Naive thymus-derived CD8-positive, alpha-beta T cell (primary cell): ENCODE results near the gene RUFY1. TPM values are rescaled to one million over a fixed set of nuclear protein-coding genes. Genes with fewer than 3 reads are reported as not detected.
"Not testable (repeated sequence)": the region's sequence is repeated elsewhere in the genome, so short reads cannot be mapped to it uniquely, and the experiment has no call there.

Experiments
- ATAC-seq, 2 donors: fragments of 150-1000 bp; cut with Tn5 transposase in 1 of 2; sonication (Bioruptor Pico), chemical (Tn5 transposase) in 1 of 2; 1 replicate in 1 of 2; 2 replicates in 1 of 2; pipeline ENCODE4 v1.10.0; 2021; ENCODE audit warnings: mild to moderate bottlenecking in 2 of 2, moderate library complexity in 2 of 2
- POLR2A ChIA-PET: fragments of 350-600 bp; sonication (Branson Sonifier 250); formaldehyde crosslinking; loops from one replicate; lab custom pipeline; 2021; ENCODE audit warnings: antibody characterized with exemption; lab: Charles Lee
- DNase-seq, 10 donors: peaks; one replicate each; pipeline versions ENCODE4 v3.0.0 to v3.0.0-alpha.2; 2020 to 2022
- H3K27ac Mint-ChIP-seq, 10 donors: one replicate each; pipeline ENCODE4 v1.8.0; 2020 to 2022; ENCODE audit warnings: mild to moderate bottlenecking in 10 of 10, mixed read lengths in 10 of 10, moderate library complexity in 4 of 10, inconsistent platforms in 1 of 10
- H3K27me3 Mint-ChIP-seq, 5 donors: one replicate each; pipeline ENCODE4 v1.8.0; 2021 to 2022; ENCODE audit warnings: mixed read lengths in 5 of 5
- H3K36me3 Mint-ChIP-seq, 3 donors: one replicate each; pipeline ENCODE4 v1.8.0; 2020 to 2022; ENCODE audit warnings: mixed read lengths in 3 of 3, mild to moderate bottlenecking in 2 of 3, inconsistent platforms in 1 of 3
- H3K4me1 Mint-ChIP-seq, 4 donors: one replicate each; pipeline ENCODE4 v1.8.0; 2021 to 2022; ENCODE audit warnings: mixed read lengths in 4 of 4
- H3K4me3 Mint-ChIP-seq, 10 donors: one replicate each; pipeline ENCODE4 v1.8.0; 2020 to 2022; ENCODE audit warnings: mild to moderate bottlenecking in 10 of 10, mixed read lengths in 10 of 10, moderate library complexity in 6 of 10, inconsistent platforms in 1 of 10
- H3K9me3 Mint-ChIP-seq, 9 donors: one replicate each; pipeline ENCODE4 v1.8.0; 2020 to 2022; ENCODE audit warnings: mixed read lengths in 9 of 9, mild to moderate bottlenecking in 3 of 9, inconsistent platforms in 1 of 9, moderate library complexity in 1 of 9
- polyA plus RNA-seq, 3 donors: library from polyadenylated mRNA; unstranded; fragments of 300-500 nt; fragmentation: Illumina TruSeq; gene quantifications; one replicate each; pipeline ENCODE4 v1.2.3, GENCODE V29; 2021
- total RNA-seq, 8 experiments: library from RNA in 2 of 8; stranded (reverse) in 2 of 8; gene quantifications; one replicate each; pipeline ENCODE4 v1.2.3 and lab custom pipeline; 2021 to 2026

RUFY1 gene
- total RNA-seq (10 to 100 TPM; 62.3 to 63.4 TPM), polyA plus RNA-seq (10 to 100 TPM; 27.9 to 35.3 (median 30.5) TPM), total RNA-seq (lab: John Stamatoyannopoulos, UW) (51.1 to 94.0 (median 62.2) reads per million in 6 experiments)

- Mint-ChIP-seq H3K36me3 (peaks cover 0 to 14% (median 0%) of the 10 kb centered on the region in 3 donors), H3K9me3 (no peaks in the 10 kb centered on the region), H3K27ac (peak within 1 kb of the TSS; percentile 94 to 98 (median 96)), H3K4me3 (peak within 1 kb of the TSS; percentile 94 to 98 (median 97)), H3K27me3 (no peaks in the 10 kb centered on the region), H3K4me1 (peaks cover 8 to 51% (median 30%) of the 10 kb centered on the region in 4 donors)
- DNase-seq (peak; percentile 63 to 96 (median 84)), ATAC-seq (peak; percentile 80 to 83)
- POLR2A ChIA-PET = interaction anchor here (0.5 to 2.9 kb wide), 16 partner anchors 9 to 1316 kb away, joined by 3 to 60 read pairs (median 6); partner anchors contain the start of genes HNRNPH1, RNF130 and ZNF354B
These were observed at the start of gene RUFY1 for GRCh38 chr5:179550511-179551342. Gene RUFY1 (plus strand): TSS chr5:179550554. CDS start chr5:179550570, 16 bp downstream.

GRCh38 chr5:179501997-179502396 is 48.4 kb upstream of the RUFY1 start:
- H3K27me3 Mint-ChIP-seq, ATAC-seq, H3K27ac Mint-ChIP-seq, H3K4me3 Mint-ChIP-seq, DNase-seq, H3K9me3 Mint-ChIP-seq, POLR2A ChIA-PET, H3K4me1 Mint-ChIP-seq, H3K36me3 Mint-ChIP-seq: not testable (repeated sequence)

GRCh38 chr5:179502420-179502819 is 47.9 kb upstream of the RUFY1 start:
- H3K4me3 Mint-ChIP-seq, H3K9me3 Mint-ChIP-seq, H3K4me1 Mint-ChIP-seq, POLR2A ChIA-PET, ATAC-seq, H3K27me3 Mint-ChIP-seq, H3K36me3 Mint-ChIP-seq, H3K27ac Mint-ChIP-seq, DNase-seq: not testable (repeated sequence)

- no peaks in the 10 kb centered on the region for H3K9me3 Mint-ChIP-seq
- ATAC-seq = no peak
- H3K27me3 Mint-ChIP-seq = no peaks in the 10 kb centered on the region
- H3K36me3 Mint-ChIP-seq = no peaks in the 10 kb centered on the region
- POLR2A ChIA-PET = no interaction called here
- H3K27ac Mint-ChIP-seq = no peak overlapping the region
- no peak for DNase-seq
- H3K4me3 Mint-ChIP-seq = no peak overlapping the region
- H3K4me1 Mint-ChIP-seq = peaks cover 0 to 8% (median 3%) of the 10 kb centered on the region in 4 donors
These were observed 46.2 kb upstream of the RUFY1 start for GRCh38 chr5:179504191-179504590.

GRCh38 chr5:179504600-179505396 is 45.6 kb upstream of the RUFY1 start:
- Mint-ChIP-seq H3K4me3 (no peak overlapping the region), H3K9me3 (no peaks in the 10 kb centered on the region), H3K4me1 (peaks cover under 1 to 12% (median 6%) of the 10 kb centered on the region in 4 donors), H3K36me3 (no peaks in the 10 kb centered on the region), H3K27me3 (no peaks in the 10 kb centered on the region), H3K27ac (peak overlapping the region in 1 of 10 donors; percentile 55)
- POLR2A ChIA-PET = no interaction called here
- no peak for DNase-seq
- no peak for ATAC-seq

GRCh38 chr5:179505636-179506261 is 44.6 kb upstream of the RUFY1 start:
- no peak for ATAC-seq

GRCh38 chr5:179509239-179509638 is 41.1 kb upstream of the RUFY1 start:
- H3K36me3 Mint-ChIP-seq = no peaks in the 10 kb centered on the region
- H3K27ac Mint-ChIP-seq = no peak overlapping the region
- no peaks in the 10 kb centered on the region for H3K9me3 Mint-ChIP-seq
- no peaks in the 10 kb centered on the region for H3K27me3 Mint-ChIP-seq
- peaks cover 3 to 12% (median 7%) of the 10 kb centered on the region in 4 donors for H3K4me1 Mint-ChIP-seq
- no peak overlapping the region for H3K4me3 Mint-ChIP-seq
- DNase-seq = no peak
- no peak for ATAC-seq
- POLR2A ChIA-PET = no interaction called here

More at GRCh38 chr5:179505636-179506261, 44.6 kb upstream of the RUFY1 start:
- POLR2A ChIA-PET = no interaction called here
- Mint-ChIP-seq H3K27ac (no peak overlapping the region), H3K4me3 (no peak overlapping the region), H3K36me3 (no peaks in the 10 kb centered on the region), H3K4me1 (peaks cover 3 to 12% (median 7%) of the 10 kb centered on the region in 4 donors), H3K9me3 (no peaks in the 10 kb centered on the region), H3K27me3 (no peaks in the 10 kb centered on the region)
- no peak for DNase-seq

- no peak overlapping the region for H3K4me3 Mint-ChIP-seq
- POLR2A ChIA-PET = no interaction called here
- no peak for ATAC-seq
These were observed 40.5 kb upstream of the RUFY1 start for GRCh38 chr5:179509845-179510244.

GRCh38 chr5:179512452-179513000 is 37.8 kb upstream of the RUFY1 start:
- H3K27ac Mint-ChIP-seq = no peak overlapping the region
- no peaks in the 10 kb centered on the region for H3K36me3 Mint-ChIP-seq
- H3K4me3 Mint-ChIP-seq = no peak overlapping the region
- no peaks in the 10 kb centered on the region for H3K9me3 Mint-ChIP-seq
- DNase-seq = no peak
- H3K27me3 Mint-ChIP-seq = peaks cover 0 to 3% (median 0%) of the 10 kb centered on the region in 5 donors
- POLR2A ChIA-PET = no interaction called here
- no peak for ATAC-seq
- peaks cover 3 to 12% (median 7%) of the 10 kb centered on the region in 4 donors for H3K4me1 Mint-ChIP-seq

More at GRCh38 chr5:179509845-179510244, 40.5 kb upstream of the RUFY1 start:
- no peaks in the 10 kb centered on the region for H3K9me3 Mint-ChIP-seq
- peaks cover 3 to 12% (median 7%) of the 10 kb centered on the region in 4 donors for H3K4me1 Mint-ChIP-seq
- peaks cover 0 to 1% (median 0%) of the 10 kb centered on the region in 5 donors for H3K27me3 Mint-ChIP-seq
- no peaks in the 10 kb centered on the region for H3K36me3 Mint-ChIP-seq
- DNase-seq = no peak
- peak overlapping the region in 1 of 10 donors; percentile 63 for H3K27ac Mint-ChIP-seq

GRCh38 chr5:179515501-179515900 is 34.9 kb upstream of the RUFY1 start:
- peak overlapping the region in 1 of 10 donors; percentile 34 for H3K27ac Mint-ChIP-seq
- DNase-seq, H3K9me3 Mint-ChIP-seq, H3K4me1 Mint-ChIP-seq, H3K4me3 Mint-ChIP-seq, ATAC-seq, POLR2A ChIA-PET, H3K36me3 Mint-ChIP-seq, H3K27me3 Mint-ChIP-seq: not testable (repeated sequence)

GRCh38 chr5:179516221-179516620 is 34.1 kb upstream of the RUFY1 start:
- H3K4me1 Mint-ChIP-seq = no peaks in the 10 kb centered on the region
- ATAC-seq (no peak), DNase-seq (no peak)
- H3K27me3 Mint-ChIP-seq = peaks cover 0 to 3% (median 0%) of the 10 kb centered on the region in 5 donors
- peaks cover 0 to 12% (median 0%) of the 10 kb centered on the region in 9 donors for H3K9me3 Mint-ChIP-seq
- no peak overlapping the region for H3K27ac Mint-ChIP-seq
- POLR2A ChIA-PET = no interaction called here
- no peaks in the 10 kb centered on the region for H3K36me3 Mint-ChIP-seq
- H3K4me3 Mint-ChIP-seq = no peak overlapping the region

GRCh38 chr5:179517746-179518145 is 32.6 kb upstream of the RUFY1 start:
- H3K9me3 Mint-ChIP-seq = peaks cover 0 to 20% (median 3%) of the 10 kb centered on the region in 9 donors
- H3K27ac Mint-ChIP-seq, POLR2A ChIA-PET, H3K4me1 Mint-ChIP-seq, DNase-seq, H3K4me3 Mint-ChIP-seq, H3K36me3 Mint-ChIP-seq, H3K27me3 Mint-ChIP-seq, ATAC-seq: not testable (repeated sequence)
